H9 (cell line): ENCODE results near the gene CARD11. TPM values are rescaled to one million over a fixed set of nuclear protein-coding genes. Genes with fewer than 3 reads are reported as not detected.

ENCODE experiments used
- DNase-seq: peaks from one replicate; pipeline ENCODE4 v3.0.0-alpha.2; 2017
- H2AFZ ChIP-seq: one replicate; pipeline ENCODE4 v1.6.1; 2013; ENCODE audit warnings: mild to moderate bottlenecking, low read length, control low read depth, moderate library complexity
- H2AK5ac ChIP-seq: 2 replicates; pipeline ENCODE4 v1.6.1; 2013; ENCODE audit warnings: low read length, control low read depth, mixed read lengths; ENCODE audit not compliant: insufficient read length
- H2BK120ac ChIP-seq: one replicate; pipeline ENCODE4 v1.6.1; 2013; ENCODE audit warnings: low read depth, mild to moderate bottlenecking, low read length, control low read depth, inconsistent platforms; ENCODE audit not compliant: poor library complexity, severe bottlenecking
- H2BK12ac ChIP-seq: 2 replicates; pipeline ENCODE4 v1.6.1; 2013; ENCODE audit warnings: low read length, control low read depth, mixed read lengths, low read depth; ENCODE audit not compliant: insufficient read length
- H2BK15ac ChIP-seq: 2 replicates; pipeline ENCODE4 v1.6.1; 2013; ENCODE audit warnings: low read depth, low read length, control low read depth
- H2BK20ac ChIP-seq: one replicate; pipeline ENCODE4 v1.6.1; 2013; ENCODE audit warnings: low read depth, mild to moderate bottlenecking, low read length, control low read depth, inconsistent platforms; ENCODE audit not compliant: poor library complexity, severe bottlenecking
- H2BK5ac ChIP-seq: 2 replicates; pipeline ENCODE4 v1.6.1; 2013; ENCODE audit warnings: low read length, control low read depth, mixed read lengths; ENCODE audit not compliant: insufficient read length
- H3K14ac ChIP-seq: 2 replicates; pipeline ENCODE4 v1.6.1; 2013; ENCODE audit warnings: low read length, control low read depth; ENCODE audit not compliant: insufficient read depth
- H3K18ac ChIP-seq: 2 replicates; pipeline ENCODE4 v1.6.1; 2013; ENCODE audit warnings: low read depth, mild to moderate bottlenecking, mixed read lengths, low read length, control low read depth; ENCODE audit not compliant: insufficient read length
- H3K23ac ChIP-seq: 2 replicates; pipeline ENCODE4 v1.6.1; 2013; ENCODE audit warnings: low read length, control low read depth, mixed read lengths, low read depth; ENCODE audit not compliant: insufficient read length
- H3K23me2 ChIP-seq: 2 replicates; pipeline ENCODE4 v1.6.1; 2013; ENCODE audit warnings: low read depth, mild to moderate bottlenecking, mixed read lengths, low read length, control low read depth; ENCODE audit not compliant: insufficient read length, poor library complexity, severe bottlenecking
- H3K27ac ChIP-seq: 2 replicates; pipeline ENCODE4 v1.5.1; 2013; ENCODE audit warnings: low read length, control low read depth, mixed read lengths, low read depth; ENCODE audit not compliant: insufficient read length
- H3K27me3 ChIP-seq: 2 replicates; pipeline ENCODE4 v1.6.1; 2013; ENCODE audit warnings: low read length, control low read depth, inconsistent platforms; ENCODE audit not compliant: insufficient read depth
- H3K4ac ChIP-seq: 2 replicates; pipeline ENCODE4 v1.6.1; 2013; ENCODE audit warnings: low read depth, mild to moderate bottlenecking, control low read depth, inconsistent platforms, low read length, moderate library complexity
- H3K4me1 ChIP-seq: 2 replicates; pipeline ENCODE4 v1.6.1; 2013; ENCODE audit warnings: low read length, control low read depth, inconsistent platforms; ENCODE audit not compliant: insufficient read depth
- H3K4me2 ChIP-seq: 2 replicates; pipeline ENCODE4 v1.6.1; 2013; ENCODE audit warnings: low read length, control low read depth, mixed read lengths; ENCODE audit not compliant: insufficient read length, insufficient read depth
- H3K56ac ChIP-seq: 2 replicates; pipeline ENCODE4 v1.6.1; 2013; ENCODE audit warnings: low read depth, mild to moderate bottlenecking, mixed read lengths, low read length, control low read depth; ENCODE audit not compliant: insufficient read length
- H3K79me1 ChIP-seq: 2 replicates; pipeline ENCODE4 v1.6.1; 2013; ENCODE audit warnings: low read depth, mild to moderate bottlenecking, moderate library complexity, low read length, control low read depth, inconsistent platforms; ENCODE audit not compliant: insufficient read depth, poor library complexity, severe bottlenecking
- H3K79me2 ChIP-seq: 2 replicates; pipeline ENCODE4 v1.6.1; 2013; ENCODE audit warnings: low read length, control low read depth, inconsistent platforms; ENCODE audit not compliant: insufficient read depth
- H3K9ac ChIP-seq: 2 replicates; pipeline ENCODE4 v1.6.1; 2013; ENCODE audit warnings: low read length, control low read depth, mixed read lengths; ENCODE audit not compliant: insufficient read length; ENCODE audit errors: extremely low read depth
- H3K9me3 ChIP-seq: one replicate; pipeline ENCODE4 v1.6.1; 2013; ENCODE audit warnings: low read depth, low read length, inconsistent platforms; ENCODE audit not compliant: control insufficient read depth
- H3T11ph ChIP-seq: one replicate; pipeline ENCODE4 v1.6.1; 2013; ENCODE audit warnings: mild to moderate bottlenecking, low read length, control low read depth, inconsistent platforms
- H4K20me1 ChIP-seq: one replicate; pipeline ENCODE4 v1.6.1; 2013; ENCODE audit not compliant: control insufficient read depth, insufficient read length, insufficient read depth
- H4K5ac ChIP-seq: 2 replicates; pipeline ENCODE4 v1.6.1; 2013; ENCODE audit warnings: low read depth, mild to moderate bottlenecking, mixed read lengths, low read length, control low read depth; ENCODE audit not compliant: insufficient read length
- H4K8ac ChIP-seq: replicated peaks from 2 replicates; pipeline ENCODE4 v1.6.1; 2013; ENCODE audit warnings: low read length, control low read depth, mixed read lengths, low read depth; ENCODE audit not compliant: insufficient read length
- H4K91ac ChIP-seq: 2 replicates; pipeline ENCODE4 v1.6.1; 2013; ENCODE audit warnings: low read depth, mild to moderate bottlenecking, moderate library complexity, mixed read lengths, low read length, control low read depth; ENCODE audit not compliant: insufficient read length
- H3K27ac Mint-ChIP-seq, 3 experiments: 2 replicates in 2 of 3; 3 replicates in 1 of 3; pipeline ENCODE4 v1.8.0; 2020 to 2021; ENCODE audit warnings: mixed read lengths in 3 of 3, mild to moderate bottlenecking in 1 of 3, moderate library complexity in 1 of 3
- H3K27me3 Mint-ChIP-seq: 2 replicates; pipeline ENCODE4 v1.8.0; 2021; ENCODE audit warnings: low read depth, mild to moderate bottlenecking, moderate library complexity, mixed read lengths
- H3K36me3 Mint-ChIP-seq, 3 experiments: 2 replicates in 2 of 3; 3 replicates in 1 of 3; pipeline ENCODE4 v1.8.0; 2020 to 2021; ENCODE audit warnings: low read depth in 3 of 3, mixed read lengths in 3 of 3; ENCODE audit not compliant: insufficient read depth in 1 of 3
- H3K4me1 Mint-ChIP-seq, 2 experiments: 2 replicates each; pipeline ENCODE4 v1.8.0; 2020; ENCODE audit warnings: mixed read lengths in 2 of 2
- H3K4me3 Mint-ChIP-seq, 2 experiments: 2 replicates in 1 of 2; 3 replicates in 1 of 2; pipeline ENCODE4 v1.8.0; 2020 to 2021; ENCODE audit warnings: mild to moderate bottlenecking in 2 of 2, mixed read lengths in 2 of 2, moderate library complexity in 1 of 2
- H3K9me3 Mint-ChIP-seq, 2 experiments: 2 replicates in 1 of 2; 3 replicates in 1 of 2; pipeline ENCODE4 v1.8.0; 2020; ENCODE audit warnings: mild to moderate bottlenecking in 2 of 2, mixed read lengths in 2 of 2, moderate library complexity in 1 of 2
- WGBS: extraction: QIAGEN DNeasy Blood & Tissue Kit; methylation state at CpG from one replicate; pipeline ENCODE4 v1.1.7; 2013; ENCODE audit warnings: missing lambda C conversion rate, low lambda C conversion rate, mixed read lengths; ENCODE audit not compliant: insufficient read length; ENCODE audit errors: extremely low coverage; 5-methylcytosine and 5-hydroxymethylcytosine counted together
- total RNA-seq: library from RNA; stranded (reverse); gene quantifications from 2 replicates; pipeline ENCODE4 v1.2.1, GENCODE V29; 2021
- TF ChIP-seq, protein P1 (sequence below): fragments of 200-600 bp; sonication (generic); conservative IDR thresholded peaks from 3 replicates; pipeline ENCODE4 v1.8.0; 2021; ENCODE audit warnings: antibody characterized with exemption, mild to moderate bottlenecking

CARD11 gene
- total RNA-seq, 1 experiment from 2014 or later: 20.0 TPM

GRCh38 chr7:3032256-3032655, 11.4 kb downstream of the CARD11 start:
- Histone ChIP-seq H3K27ac (no peak overlapping the region), H3K27me3 (no peaks in the 10 kb centered on the region), H2BK120ac (no peak overlapping the region), H4K91ac (no peak overlapping the region), H4K5ac (no peak overlapping the region), H4K20me1 (no peaks in the 10 kb centered on the region), H3K79me2 (no peaks in the 10 kb centered on the region; the same call in 1 of the 2 replicates), H3K18ac (no peak overlapping the region), H3K14ac (no peak overlapping the region), H3K79me1 (no peaks in the 10 kb centered on the region), H3T11ph (no peak overlapping the region), H2BK15ac (no peak overlapping the region), H3K4me1 (no peaks in the 10 kb centered on the region; the same call in 1 of the 2 replicates), H4K8ac (no peak overlapping the region), H3K23ac (no peak overlapping the region), H3K9ac (no peak overlapping the region), H2AK5ac (no peak overlapping the region), H2BK5ac (no peak overlapping the region), H2BK20ac (no peak overlapping the region), H3K23me2 (no peaks in the 10 kb centered on the region), H2AFZ (no peak overlapping the region), H2BK12ac (no peak overlapping the region), H3K4me2 (no peak overlapping the region), H3K4ac (no peak overlapping the region), H3K9me3 (no peaks in the 10 kb centered on the region), H3K56ac (no peak overlapping the region)
- Mint-ChIP-seq H3K4me3 (no peak overlapping the region), H3K27me3 (no peaks in the 10 kb centered on the region), H3K4me1 (peaks cover 23 to 33% of the 10 kb centered on the region in 2 experiments), H3K27ac (peak overlapping the region in 2 of 3 experiments; percentile 46 to 58; a peak in 2 of 7 replicates), H3K36me3 (peaks cover 0 to 9% (median 5%) of the 10 kb centered on the region in 3 experiments; a peak in 4 of 7 replicates), H3K9me3 (no peaks in the 10 kb centered on the region; a peak in 1 of 5 replicates)
- no CpG with 5 or more reads among the region's 4 CpGs for WGBS
- DNase-seq: no peak
- TF ChIP-seq, protein P1, sequence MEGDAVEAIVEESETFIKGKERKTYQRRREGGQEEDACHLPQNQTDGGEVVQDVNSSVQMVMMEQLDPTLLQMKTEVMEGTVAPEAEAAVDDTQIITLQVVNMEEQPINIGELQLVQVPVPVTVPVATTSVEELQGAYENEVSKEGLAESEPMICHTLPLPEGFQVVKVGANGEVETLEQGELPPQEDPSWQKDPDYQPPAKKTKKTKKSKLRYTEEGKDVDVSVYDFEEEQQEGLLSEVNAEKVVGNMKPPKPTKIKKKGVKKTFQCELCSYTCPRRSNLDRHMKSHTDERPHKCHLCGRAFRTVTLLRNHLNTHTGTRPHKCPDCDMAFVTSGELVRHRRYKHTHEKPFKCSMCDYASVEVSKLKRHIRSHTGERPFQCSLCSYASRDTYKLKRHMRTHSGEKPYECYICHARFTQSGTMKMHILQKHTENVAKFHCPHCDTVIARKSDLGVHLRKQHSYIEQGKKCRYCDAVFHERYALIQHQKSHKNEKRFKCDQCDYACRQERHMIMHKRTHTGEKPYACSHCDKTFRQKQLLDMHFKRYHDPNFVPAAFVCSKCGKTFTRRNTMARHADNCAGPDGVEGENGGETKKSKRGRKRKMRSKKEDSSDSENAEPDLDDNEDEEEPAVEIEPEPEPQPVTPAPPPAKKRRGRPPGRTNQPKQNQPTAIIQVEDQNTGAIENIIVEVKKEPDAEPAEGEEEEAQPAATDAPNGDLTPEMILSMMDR: no peak
